ENCODE measurements around the gene NRCAM.

DNA sequence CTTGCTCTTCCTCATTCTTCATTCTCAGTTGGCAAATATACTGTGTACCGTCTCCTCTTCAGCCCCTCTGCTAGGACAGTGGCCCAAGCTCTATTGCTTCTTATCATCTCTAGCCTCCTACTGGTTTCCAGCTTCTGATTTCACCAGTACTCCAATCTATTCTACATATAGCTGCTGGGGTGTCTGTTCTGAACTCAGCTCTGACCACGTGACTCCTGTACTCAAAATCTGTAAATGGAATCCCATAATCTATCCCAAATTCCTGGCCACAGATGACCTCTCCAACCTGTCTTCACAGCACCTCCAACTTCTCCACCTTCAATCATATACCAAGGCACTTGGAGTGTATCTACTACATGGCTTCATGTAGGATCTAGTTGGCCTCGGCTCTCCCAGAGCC is 152.9 kb downstream of the NRCAM start:
- TF ChIP-seq POLR2A (IDR thresholded peaks at IDR 0.05; ENCODE audit: low read length): no peak
- TF ChIP-seq GATA1 (IDR thresholded peaks at IDR 0.05; ENCODE audit: low read depth, low read length): no peak
